NT2/D1 (cell line): ENCODE measurements around the gene ROCK2.

Experiments
- DNase-seq: peaks from one replicate; pipeline ENCODE4 v3.0.0-alpha.2; 2011; ENCODE audit warnings: low read depth, low spot score
- H3K27me3 ChIP-seq: 2 replicates; pipeline ENCODE4 v1.6.0; 2011; ENCODE audit warnings: mild to moderate bottlenecking; ENCODE audit not compliant: insufficient read length, insufficient read depth
- H3K36me3 ChIP-seq: 2 replicates; pipeline ENCODE4 v1.6.1; 2011; ENCODE audit warnings: mild to moderate bottlenecking, low read length, mixed read lengths; ENCODE audit not compliant: insufficient read depth, insufficient read length
- H3K4me1 ChIP-seq: 2 replicates; pipeline ENCODE4 v1.5.1; 2011; ENCODE audit not compliant: insufficient read depth, insufficient read length
- H3K4me3 ChIP-seq: 2 replicates; pipeline ENCODE4 v1.5.1; 2011; ENCODE audit warnings: low read depth; ENCODE audit not compliant: insufficient read length
- H3K9ac ChIP-seq: 2 replicates; pipeline ENCODE4 v1.6.0; 2011; ENCODE audit warnings: low read depth; ENCODE audit not compliant: insufficient read length
- H3K9me3 ChIP-seq: 2 replicates; pipeline ENCODE4 v1.5.1; 2011; ENCODE audit warnings: mild to moderate bottlenecking, low read length; ENCODE audit not compliant: insufficient read depth
- SUZ12 ChIP-seq: IDR thresholded peaks from 2 replicates; pipeline ENCODE4 v1.6.1; 2011; ENCODE audit not compliant: insufficient read length, insufficient read depth; ENCODE audit errors: extremely low read depth
- YY1 ChIP-seq: IDR thresholded peaks from 2 replicates; pipeline ENCODE4 v1.6.1; 2011; ENCODE audit not compliant: insufficient read length, insufficient read depth
- ZNF274 ChIP-seq: IDR thresholded peaks from 2 replicates; pipeline ENCODE4 v1.6.1; 2011; ENCODE audit warnings: mild to moderate bottlenecking, low read depth, low read length

ROCK2 gene

DNA sequence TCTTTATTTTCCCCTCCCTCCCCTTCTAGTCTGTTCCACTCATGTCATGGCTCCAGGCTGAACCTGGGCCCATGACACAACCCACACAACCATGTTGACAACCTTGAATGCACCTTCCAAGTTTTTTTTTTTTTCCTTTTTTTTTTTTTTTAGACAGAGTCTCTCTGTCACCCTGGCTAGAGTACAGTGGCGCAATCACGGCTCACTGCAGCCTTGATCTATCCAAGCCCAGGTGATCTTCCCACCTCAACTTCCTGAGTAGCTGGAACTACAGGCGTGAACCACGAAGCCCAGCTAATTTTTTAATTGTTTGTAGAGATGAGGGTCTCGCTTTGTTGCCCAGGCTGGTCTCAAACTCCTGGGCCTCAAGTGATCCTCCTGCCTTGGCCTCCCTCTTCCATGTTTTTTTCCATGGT, 21.9 kb upstream of the ROCK2 start:
- Histone ChIP-seq H3K4me3 (no peak overlapping the region), H3K27me3 (no peaks in the 10 kb centered on the region), H3K9ac (no peak overlapping the region), H3K9me3 (no peaks in the 10 kb centered on the region), H3K4me1 (no peaks in the 10 kb centered on the region), H3K36me3 (no peaks in the 10 kb centered on the region)
- DNase-seq, result no peak
- TF ChIP-seq SUZ12 (no peak), YY1 (no peak), ZNF274 (no peak)

GRCh38 chr2:11365096-11365879, 20.9 kb upstream of the ROCK2 start:
- no peak for DNase-seq
- Histone ChIP-seq H3K36me3 (no peaks in the 10 kb centered on the region), H3K9ac (no peak overlapping the region), H3K27me3 (no peaks in the 10 kb centered on the region), H3K9me3 (no peaks in the 10 kb centered on the region), H3K4me3 (no peak overlapping the region), H3K4me1 (no peaks in the 10 kb centered on the region)
- TF ChIP-seq YY1 (no peak), SUZ12 (no peak), ZNF274 (no peak)

- no peaks in the 10 kb centered on the region for H3K36me3 ChIP-seq
- no peak overlapping the region for H3K4me3 ChIP-seq
- TF ChIP-seq ZNF274, result no peak
- no peak for TF ChIP-seq SUZ12
- no peak for TF ChIP-seq YY1
- H3K27me3 ChIP-seq, result no peaks in the 10 kb centered on the region
- DNase-seq, result no peak
- H3K9ac ChIP-seq, result no peak overlapping the region
- no peaks in the 10 kb centered on the region for H3K9me3 ChIP-seq
- H3K4me1 ChIP-seq, result no peaks in the 10 kb centered on the region
Measured at GRCh38 chr2:11364565-11364887, 20.1 kb upstream of the ROCK2 start.

GRCh38 chr2:11363868-11364564, 19.6 kb upstream of the ROCK2 start:
- H3K9ac ChIP-seq, result no peak overlapping the region
- H3K4me3 ChIP-seq, result no peak overlapping the region
- H3K4me1 ChIP-seq, result no peaks in the 10 kb centered on the region
- H3K9me3 ChIP-seq, result no peaks in the 10 kb centered on the region
- H3K36me3 ChIP-seq, result no peaks in the 10 kb centered on the region
- DNase-seq, result no peak
- H3K27me3 ChIP-seq, result no peaks in the 10 kb centered on the region
- TF ChIP-seq SUZ12 (no peak), YY1 (no peak), ZNF274 (no peak)

DNA sequence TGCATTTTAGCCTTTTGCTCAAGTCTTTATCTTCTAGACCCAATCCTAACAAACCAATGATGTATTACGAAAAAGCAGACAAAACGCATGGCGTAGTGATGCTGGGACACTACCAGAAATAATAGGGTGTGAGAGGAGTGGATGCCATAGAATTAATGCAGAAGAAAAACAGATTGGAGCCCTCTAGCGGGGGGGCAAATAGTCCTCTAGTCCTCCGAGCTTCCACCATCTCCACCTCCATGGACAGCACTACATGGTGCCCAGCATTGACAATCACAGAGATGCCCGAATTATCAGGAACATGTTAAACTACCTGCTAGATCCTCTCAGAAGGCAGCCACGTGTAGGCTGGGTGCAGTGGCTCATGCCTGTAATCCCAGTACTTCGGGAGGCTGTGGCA, 15.4 kb upstream of the ROCK2 start:
- TF ChIP-seq YY1 (no peak), SUZ12 (no peak), ZNF274 (no peak)
- DNase-seq, result no peak
- H3K9ac ChIP-seq, result no peak overlapping the region

DNA sequence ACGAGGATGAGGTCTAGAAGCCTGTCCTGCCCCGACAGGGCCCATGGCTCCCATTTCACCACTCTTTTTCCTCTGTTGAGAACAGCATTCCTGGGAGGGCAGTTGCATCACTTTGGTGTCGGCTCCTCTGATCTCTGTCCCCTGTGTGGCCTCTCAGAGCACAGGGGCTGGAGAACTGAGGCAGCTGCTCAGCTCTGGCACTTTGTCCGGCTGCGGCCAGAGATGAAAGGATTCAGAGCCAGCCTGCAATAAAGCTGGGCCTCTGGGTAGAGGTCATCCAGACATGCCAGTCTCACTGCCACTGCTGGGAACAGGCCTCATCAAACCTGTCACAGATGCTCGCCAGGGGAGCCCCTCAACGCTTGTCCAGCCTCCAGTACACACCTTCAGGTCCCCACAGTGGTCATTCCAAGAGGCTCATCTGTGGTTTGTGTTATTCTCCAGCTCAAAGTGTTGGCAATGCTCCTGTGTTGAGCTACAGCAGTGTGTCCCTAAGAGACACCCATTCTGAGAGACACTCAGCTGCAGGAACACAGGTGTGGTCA, 13.1 kb upstream of the ROCK2 start:
- no peaks in the 10 kb centered on the region for H3K9me3 ChIP-seq
- peaks cover 2% of the 10 kb centered on the region for H3K4me1 ChIP-seq
- H3K27me3 ChIP-seq, result no peaks in the 10 kb centered on the region
- H3K4me3 ChIP-seq, result no peak overlapping the region
- TF ChIP-seq YY1 (no peak), ZNF274 (no peak), SUZ12 (no peak)
- no peak for DNase-seq
- H3K36me3 ChIP-seq, result no peaks in the 10 kb centered on the region
- H3K9ac ChIP-seq, result no peak overlapping the region

More for the DNA sequence above, 15.4 kb upstream of the ROCK2 start:
- no peaks in the 10 kb centered on the region for H3K36me3 ChIP-seq
- no peaks in the 10 kb centered on the region for H3K4me1 ChIP-seq
- H3K9me3 ChIP-seq, result no peaks in the 10 kb centered on the region
- no peak overlapping the region for H3K4me3 ChIP-seq
- no peaks in the 10 kb centered on the region for H3K27me3 ChIP-seq

DNA sequence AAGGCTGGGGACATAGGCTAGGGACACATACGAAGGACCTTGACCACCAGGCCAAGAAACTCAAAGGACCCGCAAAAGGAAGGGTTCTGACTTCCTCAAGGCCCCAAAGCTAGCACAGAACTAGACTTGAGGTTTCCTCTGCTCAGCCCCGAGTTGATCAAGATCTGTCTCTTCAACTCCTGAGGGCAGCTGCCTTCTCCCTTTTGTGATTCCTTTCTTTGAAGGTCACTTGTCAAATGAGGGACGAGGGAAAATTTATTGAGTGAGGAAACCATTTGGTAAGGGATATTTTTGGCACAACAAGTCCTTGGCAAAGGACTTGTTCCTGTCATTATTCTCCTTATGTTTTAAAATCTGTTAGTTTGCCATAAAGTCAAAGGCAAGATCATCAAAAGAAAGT, 12.3 kb upstream of the ROCK2 start:
- Histone ChIP-seq H3K36me3 (no peaks in the 10 kb centered on the region), H3K4me3 (no peak overlapping the region), H3K4me1 (peaks cover 2% of the 10 kb centered on the region), H3K27me3 (no peaks in the 10 kb centered on the region), H3K9me3 (no peaks in the 10 kb centered on the region), H3K9ac (no peak overlapping the region)
- DNase-seq, result no peak
- TF ChIP-seq ZNF274 (no peak), YY1 (no peak), SUZ12 (no peak)
